Liver (tissue), 9 donors: Measurements from ENCODE around the gene PRKCSH. TPM values are rescaled to one million over a fixed set of nuclear protein-coding genes. Genes with fewer than 3 reads are reported as not detected.

Source experiments
- DNase-seq: peaks from one replicate; pipeline ENCODE4 v3.0.0-alpha.2; 2017; ENCODE audit warnings: low spot score
- H3K27ac ChIP-seq, 2 donors: one replicate each; pipeline ENCODE4 v1.7.0; 2013; ENCODE audit warnings: inconsistent platforms in 2 of 2, low read length in 2 of 2, control low read depth in 1 of 2, low read depth in 1 of 2, mild to moderate bottlenecking in 1 of 2
- H3K27me3 ChIP-seq, 4 donors: one replicate each; pipeline versions ENCODE4 v1.6.1 to v1.7.0; 2013; ENCODE audit warnings: low read length in 3 of 4, inconsistent platforms in 1 of 4, mild to moderate bottlenecking in 1 of 4, moderate library complexity in 1 of 4; ENCODE audit not compliant: control insufficient read depth in 4 of 4, insufficient read depth in 4 of 4
- H3K36me3 ChIP-seq, 4 donors: one replicate each; pipeline versions ENCODE4 v1.6.1 to v1.7.0; 2013; ENCODE audit warnings: low read length in 3 of 4, mild to moderate bottlenecking in 3 of 4, low read depth in 1 of 4, moderate library complexity in 1 of 4; ENCODE audit not compliant: control insufficient read depth in 4 of 4, insufficient read depth in 3 of 4
- H3K4me1 ChIP-seq, 4 donors: one replicate each; pipeline versions ENCODE4 v1.6.1 to v1.7.0; 2013; ENCODE audit warnings: low read length in 3 of 4, mild to moderate bottlenecking in 3 of 4, moderate library complexity in 1 of 4; ENCODE audit not compliant: control insufficient read depth in 4 of 4, insufficient read depth in 4 of 4
- H3K4me3 ChIP-seq, 3 donors: one replicate each; pipeline versions ENCODE4 v1.6.1 to v1.7.0; 2013; ENCODE audit warnings: low read length in 3 of 3, control low read depth in 1 of 3, low read depth in 1 of 3, mild to moderate bottlenecking in 1 of 3
- H3K9ac ChIP-seq, 2 donors: one replicate each; pipeline ENCODE4 v1.7.0; 2013; ENCODE audit warnings: low read length in 2 of 2, mild to moderate bottlenecking in 2 of 2, moderate library complexity in 2 of 2, control low read depth in 1 of 2, low read depth in 1 of 2
- H3K9me3 ChIP-seq, 4 donors: one replicate each; pipeline versions ENCODE4 v1.6.1 to v1.7.0; 2013; ENCODE audit warnings: low read length in 3 of 4; ENCODE audit not compliant: control insufficient read depth in 4 of 4
- ATF3 ChIP-seq: IDR thresholded peaks from 2 replicates; pipeline ENCODE4 v1.6.1; 2016; ENCODE audit warnings: antibody characterized with exemption
- FOXA2 ChIP-seq: IDR thresholded peaks from 2 replicates; pipeline ENCODE4 v1.6.1; 2016; ENCODE audit warnings: antibody characterized with exemption
- JUND ChIP-seq, 2 donors: IDR thresholded peaks; 2 replicates each; pipeline ENCODE4 v1.6.1; 2016; ENCODE audit warnings: antibody characterized with exemption in 2 of 2
- NR2F2 ChIP-seq: IDR thresholded peaks from 2 replicates; pipeline ENCODE4 v1.6.1; 2016; ENCODE audit warnings: antibody characterized with exemption
- RAD21 ChIP-seq, 2 donors: IDR thresholded peaks; 2 replicates each; pipeline ENCODE4 v1.6.1; 2016; ENCODE audit warnings: antibody characterized with exemption in 2 of 2, mild to moderate bottlenecking in 2 of 2
- TAF1 ChIP-seq: conservative IDR thresholded peaks from 2 replicates; pipeline ENCODE4 v1.6.1; 2016; ENCODE audit warnings: antibody characterized with exemption, mild to moderate bottlenecking
- YY1 ChIP-seq: IDR thresholded peaks from 2 replicates; pipeline ENCODE4 v1.6.1; 2016; ENCODE audit warnings: antibody characterized with exemption, mild to moderate bottlenecking
- WGBS: extraction: QIAGEN DNeasy Blood & Tissue Kit; methylation state at CpG from one replicate; pipeline ENCODE4 v1.1.7; 2013; 5-methylcytosine and 5-hydroxymethylcytosine counted together
- polyA plus RNA-seq, 2 donors: library from polyadenylated mRNA; stranded (reverse) in 1 of 2; unstranded in 1 of 2; fragments of 200-250 nt in 1 of 2; fragments of >200 nt in 1 of 2; fragmentation: Nextera tagmentation in 1 of 2; extraction: Ambion mirVana in 1 of 2; gene quantifications; one replicate each; pipeline versions ENCODE4 v1.2.1 to v1.2.3, GENCODE V29; 2013 to 2015
- total RNA-seq, 2 donors: library from RNA; depleted of rRNA; stranded (reverse); fragments of >200 nt; gene quantifications; one replicate each; pipeline ENCODE4 v1.2.3, GENCODE V29; 2014
- TF ChIP-seq, protein P1 (sequence below): IDR thresholded peaks from 2 replicates; pipeline ENCODE4 v1.6.1; 2016; ENCODE audit warnings: antibody characterized with exemption, mild to moderate bottlenecking
- TF ChIP-seq, protein P2 (sequence below): fragments of 150-350 bp; IDR thresholded peaks from 2 replicates; pipeline ENCODE4 v1.5.1; 2017; ENCODE audit warnings: improper control_type of control experiment, low read depth, low read length; ENCODE audit not compliant: missing input control
- donor health status: healthy.
- donor health status: healthy.
- donor health status: healthy.
- donor health status: healthy.
- donor health status: healthy.

Gene PRKCSH
- total and polyA plus RNA-seq, 4 donors: 42.9 to 165 (median 78.3) TPM

DNA sequence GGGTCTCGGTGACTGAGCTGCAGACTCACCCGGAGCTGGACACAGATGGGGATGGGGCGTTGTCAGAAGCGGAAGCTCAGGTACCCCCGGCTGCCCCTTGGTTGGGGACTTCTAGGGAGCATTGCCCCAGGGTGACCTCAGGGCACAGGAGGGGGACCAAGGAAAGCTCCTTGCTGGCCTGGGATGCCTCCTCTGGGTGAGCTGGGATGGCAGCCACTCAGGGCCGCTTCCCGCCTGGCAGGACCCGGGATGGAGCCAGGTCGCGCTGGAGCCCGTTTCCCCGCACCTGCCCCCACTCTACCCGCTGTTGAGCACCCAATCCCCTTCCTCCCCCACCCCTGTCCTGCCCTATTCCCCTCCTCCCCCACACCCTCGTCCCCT lies 10.8 kb downstream of the PRKCSH start (continued):
- TF ChIP-seq, protein P1, sequence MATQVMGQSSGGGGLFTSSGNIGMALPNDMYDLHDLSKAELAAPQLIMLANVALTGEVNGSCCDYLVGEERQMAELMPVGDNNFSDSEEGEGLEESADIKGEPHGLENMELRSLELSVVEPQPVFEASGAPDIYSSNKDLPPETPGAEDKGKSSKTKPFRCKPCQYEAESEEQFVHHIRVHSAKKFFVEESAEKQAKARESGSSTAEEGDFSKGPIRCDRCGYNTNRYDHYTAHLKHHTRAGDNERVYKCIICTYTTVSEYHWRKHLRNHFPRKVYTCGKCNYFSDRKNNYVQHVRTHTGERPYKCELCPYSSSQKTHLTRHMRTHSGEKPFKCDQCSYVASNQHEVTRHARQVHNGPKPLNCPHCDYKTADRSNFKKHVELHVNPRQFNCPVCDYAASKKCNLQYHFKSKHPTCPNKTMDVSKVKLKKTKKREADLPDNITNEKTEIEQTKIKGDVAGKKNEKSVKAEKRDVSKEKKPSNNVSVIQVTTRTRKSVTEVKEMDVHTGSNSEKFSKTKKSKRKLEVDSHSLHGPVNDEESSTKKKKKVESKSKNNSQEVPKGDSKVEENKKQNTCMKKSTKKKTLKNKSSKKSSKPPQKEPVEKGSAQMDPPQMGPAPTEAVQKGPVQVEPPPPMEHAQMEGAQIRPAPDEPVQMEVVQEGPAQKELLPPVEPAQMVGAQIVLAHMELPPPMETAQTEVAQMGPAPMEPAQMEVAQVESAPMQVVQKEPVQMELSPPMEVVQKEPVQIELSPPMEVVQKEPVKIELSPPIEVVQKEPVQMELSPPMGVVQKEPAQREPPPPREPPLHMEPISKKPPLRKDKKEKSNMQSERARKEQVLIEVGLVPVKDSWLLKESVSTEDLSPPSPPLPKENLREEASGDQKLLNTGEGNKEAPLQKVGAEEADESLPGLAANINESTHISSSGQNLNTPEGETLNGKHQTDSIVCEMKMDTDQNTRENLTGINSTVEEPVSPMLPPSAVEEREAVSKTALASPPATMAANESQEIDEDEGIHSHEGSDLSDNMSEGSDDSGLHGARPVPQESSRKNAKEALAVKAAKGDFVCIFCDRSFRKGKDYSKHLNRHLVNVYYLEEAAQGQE: no peak
- TF ChIP-seq YY1: no peak

GRCh38 chr19:11446652-11447301 lies 11.3 kb downstream of the PRKCSH start:
- Histone ChIP-seq H3K9me3 (no peaks in the 10 kb centered on the region), H3K27ac (no peak overlapping the region), H3K27me3 (no peaks in the 10 kb centered on the region), H3K9ac (no peak overlapping the region), H3K4me3 (no peak overlapping the region), H3K36me3 (peaks cover 17 to 53% (median 31%) of the 10 kb centered on the region in 4 donors), H3K4me1 (no peaks in the 10 kb centered on the region)
- peak; percentile 74 for DNase-seq
- TF ChIP-seq TAF1 (no peak), JUND (IDR thresholded peaks at IDR 0.05) (no peak), RAD21 (IDR thresholded peaks at IDR 0.05) (peak; percentile 76 to 89), FOXA2 (no peak), ATF3 (no peak)
- TF ChIP-seq, protein P2, sequence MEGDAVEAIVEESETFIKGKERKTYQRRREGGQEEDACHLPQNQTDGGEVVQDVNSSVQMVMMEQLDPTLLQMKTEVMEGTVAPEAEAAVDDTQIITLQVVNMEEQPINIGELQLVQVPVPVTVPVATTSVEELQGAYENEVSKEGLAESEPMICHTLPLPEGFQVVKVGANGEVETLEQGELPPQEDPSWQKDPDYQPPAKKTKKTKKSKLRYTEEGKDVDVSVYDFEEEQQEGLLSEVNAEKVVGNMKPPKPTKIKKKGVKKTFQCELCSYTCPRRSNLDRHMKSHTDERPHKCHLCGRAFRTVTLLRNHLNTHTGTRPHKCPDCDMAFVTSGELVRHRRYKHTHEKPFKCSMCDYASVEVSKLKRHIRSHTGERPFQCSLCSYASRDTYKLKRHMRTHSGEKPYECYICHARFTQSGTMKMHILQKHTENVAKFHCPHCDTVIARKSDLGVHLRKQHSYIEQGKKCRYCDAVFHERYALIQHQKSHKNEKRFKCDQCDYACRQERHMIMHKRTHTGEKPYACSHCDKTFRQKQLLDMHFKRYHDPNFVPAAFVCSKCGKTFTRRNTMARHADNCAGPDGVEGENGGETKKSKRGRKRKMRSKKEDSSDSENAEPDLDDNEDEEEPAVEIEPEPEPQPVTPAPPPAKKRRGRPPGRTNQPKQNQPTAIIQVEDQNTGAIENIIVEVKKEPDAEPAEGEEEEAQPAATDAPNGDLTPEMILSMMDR: peak; percentile 57
- WGBS: 75% methylated on average over 23 of the region's 23 CpGs

DNA sequence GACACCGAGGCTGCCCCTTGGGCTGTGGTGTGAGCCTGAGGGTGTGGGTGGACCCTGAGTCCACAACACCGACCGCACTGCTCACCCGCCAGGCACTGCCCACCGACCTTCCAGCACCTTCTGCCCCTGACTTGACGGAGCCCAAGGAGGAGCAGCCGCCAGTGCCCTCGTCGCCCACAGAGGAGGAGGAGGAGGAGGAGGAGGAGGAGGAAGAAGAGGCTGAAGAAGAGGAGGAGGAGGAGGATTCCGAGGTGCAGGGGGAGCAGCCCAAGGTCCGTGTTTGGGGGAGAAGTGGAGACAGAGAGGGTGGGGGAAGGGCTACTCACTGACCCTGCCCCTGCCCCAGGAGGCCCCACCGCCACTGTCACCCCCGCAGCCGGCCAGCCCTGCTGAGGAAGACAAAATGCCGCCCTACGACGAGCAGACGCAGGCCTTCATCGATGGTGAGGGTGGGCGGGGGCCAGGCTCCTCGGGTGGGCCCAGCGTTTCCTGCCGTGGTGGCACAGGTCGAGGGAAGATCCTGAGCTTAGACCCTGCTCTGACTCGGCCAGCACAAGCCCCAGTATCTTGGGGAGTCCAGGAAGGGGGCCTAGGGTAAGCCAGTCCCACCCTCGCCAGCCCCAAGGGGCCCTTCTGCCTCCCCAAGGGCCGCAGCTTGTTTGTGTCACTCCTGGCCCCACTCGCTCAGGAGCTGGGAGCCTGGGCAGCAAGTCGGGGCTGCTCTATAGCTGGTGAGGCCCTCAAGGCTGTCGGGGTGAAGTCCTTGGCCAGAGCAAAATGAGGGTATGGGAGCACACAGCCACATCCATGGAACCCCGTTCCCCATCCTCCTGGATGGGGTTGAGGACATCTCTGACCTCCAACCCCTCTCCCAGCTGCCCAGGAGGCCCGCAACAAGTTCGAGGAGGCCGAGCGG lies 12.2 kb downstream of the PRKCSH start:
- DNase-seq: no peak
- peaks cover 11 to 46% (median 28%) of the 10 kb centered on the region in 4 donors for H3K36me3 ChIP-seq

More for the DNA sequence above, 12.2 kb downstream of the PRKCSH start:
- H3K9ac ChIP-seq: no peak overlapping the region
- H3K4me1 ChIP-seq: no peaks in the 10 kb centered on the region
- H3K27me3 ChIP-seq: no peaks in the 10 kb centered on the region
- WGBS: 93% methylated on average over 35 of the region's 35 CpGs
- H3K4me3 ChIP-seq: no peak overlapping the region
- no peak overlapping the region for H3K27ac ChIP-seq
- H3K9me3 ChIP-seq: no peaks in the 10 kb centered on the region
- TF ChIP-seq NR2F2 (no peak), RAD21 (IDR thresholded peaks at IDR 0.05) (no peak)
